ENCODE measurements around the gene KRTAP10-12. TPM values are rescaled to one million over a fixed set of nuclear protein-coding genes. Genes with fewer than 3 reads are reported as not detected.

Gene KRTAP10-12
- total RNA-seq, 1 experiment from 2014 or later = not detected

DNA sequence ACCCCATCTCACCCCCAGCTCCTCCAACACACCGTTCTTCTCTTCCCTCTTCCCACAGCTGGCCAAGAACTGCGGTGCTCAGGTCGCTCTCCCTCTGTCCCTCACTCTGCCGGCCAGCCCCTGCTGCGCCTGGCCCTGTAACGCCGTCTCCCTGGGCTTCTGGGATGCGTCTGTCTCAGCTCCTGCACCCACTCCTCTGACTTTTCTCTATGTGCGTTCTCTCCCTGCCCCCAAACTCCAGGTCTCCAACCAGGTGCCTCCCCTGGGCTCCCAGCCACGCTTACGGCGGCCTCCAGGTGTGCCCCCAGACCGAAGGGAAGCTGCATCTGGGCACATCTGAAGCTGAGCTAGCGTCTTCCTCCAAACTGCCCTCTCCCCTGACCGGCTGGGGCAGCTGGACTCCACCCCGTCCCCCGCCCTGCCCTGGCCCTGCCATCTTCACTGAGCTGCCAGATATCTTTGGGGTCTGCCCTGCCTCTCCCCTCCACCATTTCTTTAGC, 2.6 kb downstream of the KRTAP10-12 start:
- ChIA-PET POLR2A (no interaction called here), CTCF (no interaction called here)
- Histone ChIP-seq H3K36me3 (ENCODE audit: control insufficient read depth, insufficient read depth, low read length) (no peaks in the 10 kb centered on the region), H3K27ac (ENCODE audit: low read length) (no peak overlapping the region), H3K9me3 (ENCODE audit: control insufficient read depth, insufficient read depth, low read depth, low read length) (no peaks in the 10 kb centered on the region), H3K4me3 (ENCODE audit: low read depth in 2 of 2, low read length in 2 of 2) (no peak overlapping the region), H3K27me3 (ENCODE audit: control insufficient read depth, insufficient read depth, low read length) (no peaks in the 10 kb centered on the region), H3K4me1 (ENCODE audit: control insufficient read depth, insufficient read depth, low read length) (no peaks in the 10 kb centered on the region)
- TF ChIP-seq, protein P1, sequence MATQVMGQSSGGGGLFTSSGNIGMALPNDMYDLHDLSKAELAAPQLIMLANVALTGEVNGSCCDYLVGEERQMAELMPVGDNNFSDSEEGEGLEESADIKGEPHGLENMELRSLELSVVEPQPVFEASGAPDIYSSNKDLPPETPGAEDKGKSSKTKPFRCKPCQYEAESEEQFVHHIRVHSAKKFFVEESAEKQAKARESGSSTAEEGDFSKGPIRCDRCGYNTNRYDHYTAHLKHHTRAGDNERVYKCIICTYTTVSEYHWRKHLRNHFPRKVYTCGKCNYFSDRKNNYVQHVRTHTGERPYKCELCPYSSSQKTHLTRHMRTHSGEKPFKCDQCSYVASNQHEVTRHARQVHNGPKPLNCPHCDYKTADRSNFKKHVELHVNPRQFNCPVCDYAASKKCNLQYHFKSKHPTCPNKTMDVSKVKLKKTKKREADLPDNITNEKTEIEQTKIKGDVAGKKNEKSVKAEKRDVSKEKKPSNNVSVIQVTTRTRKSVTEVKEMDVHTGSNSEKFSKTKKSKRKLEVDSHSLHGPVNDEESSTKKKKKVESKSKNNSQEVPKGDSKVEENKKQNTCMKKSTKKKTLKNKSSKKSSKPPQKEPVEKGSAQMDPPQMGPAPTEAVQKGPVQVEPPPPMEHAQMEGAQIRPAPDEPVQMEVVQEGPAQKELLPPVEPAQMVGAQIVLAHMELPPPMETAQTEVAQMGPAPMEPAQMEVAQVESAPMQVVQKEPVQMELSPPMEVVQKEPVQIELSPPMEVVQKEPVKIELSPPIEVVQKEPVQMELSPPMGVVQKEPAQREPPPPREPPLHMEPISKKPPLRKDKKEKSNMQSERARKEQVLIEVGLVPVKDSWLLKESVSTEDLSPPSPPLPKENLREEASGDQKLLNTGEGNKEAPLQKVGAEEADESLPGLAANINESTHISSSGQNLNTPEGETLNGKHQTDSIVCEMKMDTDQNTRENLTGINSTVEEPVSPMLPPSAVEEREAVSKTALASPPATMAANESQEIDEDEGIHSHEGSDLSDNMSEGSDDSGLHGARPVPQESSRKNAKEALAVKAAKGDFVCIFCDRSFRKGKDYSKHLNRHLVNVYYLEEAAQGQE (IDR thresholded peaks at IDR 0.05; ENCODE audit: insufficient read depth in 1 of 2, low read depth in 2 of 2, low read length in 1 of 2) = no peak
- TF ChIP-seq SIN3A (IDR thresholded peaks at IDR 0.05; ENCODE audit: borderline replicate concordance, insufficient read depth, low read depth, low read length) (no peak), TCF7L2 (IDR thresholded peaks at IDR 0.05; ENCODE audit: low read depth, low read length) (no peak), POLR2AphosphoS5 (IDR thresholded peaks at IDR 0.05; ENCODE audit: low read depth, low read length) (no peak)
- TF ChIP-seq, protein P2, sequence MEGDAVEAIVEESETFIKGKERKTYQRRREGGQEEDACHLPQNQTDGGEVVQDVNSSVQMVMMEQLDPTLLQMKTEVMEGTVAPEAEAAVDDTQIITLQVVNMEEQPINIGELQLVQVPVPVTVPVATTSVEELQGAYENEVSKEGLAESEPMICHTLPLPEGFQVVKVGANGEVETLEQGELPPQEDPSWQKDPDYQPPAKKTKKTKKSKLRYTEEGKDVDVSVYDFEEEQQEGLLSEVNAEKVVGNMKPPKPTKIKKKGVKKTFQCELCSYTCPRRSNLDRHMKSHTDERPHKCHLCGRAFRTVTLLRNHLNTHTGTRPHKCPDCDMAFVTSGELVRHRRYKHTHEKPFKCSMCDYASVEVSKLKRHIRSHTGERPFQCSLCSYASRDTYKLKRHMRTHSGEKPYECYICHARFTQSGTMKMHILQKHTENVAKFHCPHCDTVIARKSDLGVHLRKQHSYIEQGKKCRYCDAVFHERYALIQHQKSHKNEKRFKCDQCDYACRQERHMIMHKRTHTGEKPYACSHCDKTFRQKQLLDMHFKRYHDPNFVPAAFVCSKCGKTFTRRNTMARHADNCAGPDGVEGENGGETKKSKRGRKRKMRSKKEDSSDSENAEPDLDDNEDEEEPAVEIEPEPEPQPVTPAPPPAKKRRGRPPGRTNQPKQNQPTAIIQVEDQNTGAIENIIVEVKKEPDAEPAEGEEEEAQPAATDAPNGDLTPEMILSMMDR (IDR thresholded peaks at IDR 0.05) = no peak
- DNase-seq (ENCODE audit: low read depth, low spot score) = no peak
- ATAC-seq = no peak
- BruUV-seq (replicated peaks) = no TSS peak
- in situ Hi-C loops (cut with HindIII; ENCODE audit: low pct_unique_long_range_greater_than_20kb, low sequenced_read_pairs) = no loop called here
- intact Hi-C loops (cut with micrococcal nuclease; ENCODE audit: unreplicated experiment) = no loop called here

DNA sequence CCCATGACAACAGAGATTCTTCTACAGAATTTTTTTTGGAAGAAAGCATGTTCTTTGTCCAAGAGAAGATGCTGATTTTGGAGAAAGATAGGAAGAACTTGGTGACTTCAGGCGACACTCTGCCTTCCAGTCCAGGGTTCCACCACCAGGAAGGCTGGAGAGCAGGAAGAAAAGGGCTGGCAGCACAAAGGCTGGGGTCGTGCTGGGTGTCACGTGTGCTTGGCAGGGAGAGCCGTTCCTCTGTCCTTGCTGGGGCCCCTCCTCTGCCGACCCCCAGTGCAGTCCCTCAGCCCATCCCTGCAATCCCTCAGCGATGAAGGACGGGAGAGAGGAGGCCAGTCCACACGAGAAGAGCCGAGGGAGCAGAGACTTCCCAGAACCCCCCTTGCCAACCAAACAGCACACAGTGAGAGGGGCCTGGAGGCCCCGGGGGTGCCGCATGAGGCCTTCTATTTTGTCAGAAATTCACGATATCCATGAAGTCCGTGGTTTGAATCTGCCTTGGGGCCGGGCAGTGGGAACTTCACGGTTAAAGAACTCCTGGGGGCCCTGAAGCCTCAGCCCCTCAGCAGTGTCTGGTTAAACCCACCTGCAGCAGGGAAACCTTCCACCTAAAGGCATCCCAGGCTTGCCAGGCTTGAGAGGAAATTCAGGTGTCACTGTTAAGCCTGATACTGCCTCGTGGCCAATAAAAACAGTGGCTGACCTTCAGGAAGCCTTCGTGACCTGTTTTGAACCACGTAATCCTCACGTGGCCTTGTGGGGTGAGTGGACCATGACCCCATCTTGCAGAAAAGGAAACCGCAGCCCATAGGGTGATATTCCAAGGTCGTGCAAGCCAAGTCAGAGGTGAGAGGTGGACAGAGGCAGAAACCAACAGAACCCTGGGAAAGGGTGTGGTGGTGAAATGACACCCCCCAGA, 3.4 kb downstream of the KRTAP10-12 start:
- BruUV-seq (replicated peaks) = no TSS peak
- CTCF ChIA-PET = no interaction called here
- ATAC-seq (no peak), DNase-seq (ENCODE audit: low read depth, low spot score) (no peak)
- TF ChIP-seq SIN3A (IDR thresholded peaks at IDR 0.05; ENCODE audit: borderline replicate concordance, insufficient read depth, low read depth, low read length) (no peak), TCF7L2 (IDR thresholded peaks at IDR 0.05; ENCODE audit: low read depth, low read length) (no peak), POLR2AphosphoS5 (IDR thresholded peaks at IDR 0.05; ENCODE audit: low read depth, low read length) (no peak)
- TF ChIP-seq, protein P1 (IDR thresholded peaks at IDR 0.05; ENCODE audit: insufficient read depth in 1 of 2, low read depth in 2 of 2, low read length in 1 of 2) = no peak
- TF ChIP-seq, protein P2 (IDR thresholded peaks at IDR 0.05) = no peak
- H3K27me3 ChIP-seq (ENCODE audit: control insufficient read depth, insufficient read depth, low read length) = no peaks in the 10 kb centered on the region
- H3K9me3 ChIP-seq (ENCODE audit: control insufficient read depth, insufficient read depth, low read depth, low read length) = no peaks in the 10 kb centered on the region
- POLR2A ChIA-PET = no interaction called here
- no peak overlapping the region for H3K4me3 ChIP-seq (ENCODE audit: low read depth in 2 of 2, low read length in 2 of 2)
- H3K27ac ChIP-seq (ENCODE audit: low read length) = no peak overlapping the region
- intact Hi-C loops (cut with micrococcal nuclease; ENCODE audit: unreplicated experiment) (no loop called here), in situ Hi-C loops (cut with HindIII; ENCODE audit: low pct_unique_long_range_greater_than_20kb, low sequenced_read_pairs) (no loop called here)
- H3K4me1 ChIP-seq (ENCODE audit: control insufficient read depth, insufficient read depth, low read length) = no peaks in the 10 kb centered on the region
- H3K36me3 ChIP-seq (ENCODE audit: control insufficient read depth, insufficient read depth, low read length) = no peaks in the 10 kb centered on the region

Measured in Panc1 (cell line).